H9 (cell line): Measurements from ENCODE around the gene ZRANB3. TPM values are rescaled to one million over a fixed set of nuclear protein-coding genes. Genes with fewer than 3 reads are reported as not detected.

Experiments used
- DNase-seq: peaks from one replicate; pipeline ENCODE4 v3.0.0-alpha.2; 2017
- H2AFZ ChIP-seq: one replicate; pipeline ENCODE4 v1.6.1; 2013; ENCODE audit warnings: mild to moderate bottlenecking, low read length, control low read depth, moderate library complexity
- H2AK5ac ChIP-seq: 2 replicates; pipeline ENCODE4 v1.6.1; 2013; ENCODE audit warnings: low read length, control low read depth, mixed read lengths; ENCODE audit not compliant: insufficient read length
- H2BK120ac ChIP-seq: one replicate; pipeline ENCODE4 v1.6.1; 2013; ENCODE audit warnings: low read depth, mild to moderate bottlenecking, low read length, control low read depth, inconsistent platforms; ENCODE audit not compliant: poor library complexity, severe bottlenecking
- H2BK12ac ChIP-seq: 2 replicates; pipeline ENCODE4 v1.6.1; 2013; ENCODE audit warnings: low read length, control low read depth, mixed read lengths, low read depth; ENCODE audit not compliant: insufficient read length
- H2BK15ac ChIP-seq: 2 replicates; pipeline ENCODE4 v1.6.1; 2013; ENCODE audit warnings: low read depth, low read length, control low read depth
- H2BK20ac ChIP-seq: one replicate; pipeline ENCODE4 v1.6.1; 2013; ENCODE audit warnings: low read depth, mild to moderate bottlenecking, low read length, control low read depth, inconsistent platforms; ENCODE audit not compliant: poor library complexity, severe bottlenecking
- H2BK5ac ChIP-seq: 2 replicates; pipeline ENCODE4 v1.6.1; 2013; ENCODE audit warnings: low read length, control low read depth, mixed read lengths; ENCODE audit not compliant: insufficient read length
- H3K14ac ChIP-seq: 2 replicates; pipeline ENCODE4 v1.6.1; 2013; ENCODE audit warnings: low read length, control low read depth; ENCODE audit not compliant: insufficient read depth
- H3K18ac ChIP-seq: 2 replicates; pipeline ENCODE4 v1.6.1; 2013; ENCODE audit warnings: low read depth, mild to moderate bottlenecking, mixed read lengths, low read length, control low read depth; ENCODE audit not compliant: insufficient read length
- H3K23ac ChIP-seq: 2 replicates; pipeline ENCODE4 v1.6.1; 2013; ENCODE audit warnings: low read length, control low read depth, mixed read lengths, low read depth; ENCODE audit not compliant: insufficient read length
- H3K23me2 ChIP-seq: 2 replicates; pipeline ENCODE4 v1.6.1; 2013; ENCODE audit warnings: low read depth, mild to moderate bottlenecking, mixed read lengths, low read length, control low read depth; ENCODE audit not compliant: insufficient read length, poor library complexity, severe bottlenecking
- H3K27ac ChIP-seq: 2 replicates; pipeline ENCODE4 v1.5.1; 2013; ENCODE audit warnings: low read length, control low read depth, mixed read lengths, low read depth; ENCODE audit not compliant: insufficient read length
- H3K27me3 ChIP-seq: 2 replicates; pipeline ENCODE4 v1.6.1; 2013; ENCODE audit warnings: low read length, control low read depth, inconsistent platforms; ENCODE audit not compliant: insufficient read depth
- H3K4ac ChIP-seq: 2 replicates; pipeline ENCODE4 v1.6.1; 2013; ENCODE audit warnings: low read depth, mild to moderate bottlenecking, control low read depth, inconsistent platforms, low read length, moderate library complexity
- H3K4me1 ChIP-seq: 2 replicates; pipeline ENCODE4 v1.6.1; 2013; ENCODE audit warnings: low read length, control low read depth, inconsistent platforms; ENCODE audit not compliant: insufficient read depth
- H3K4me2 ChIP-seq: 2 replicates; pipeline ENCODE4 v1.6.1; 2013; ENCODE audit warnings: low read length, control low read depth, mixed read lengths; ENCODE audit not compliant: insufficient read length, insufficient read depth
- H3K56ac ChIP-seq: 2 replicates; pipeline ENCODE4 v1.6.1; 2013; ENCODE audit warnings: low read depth, mild to moderate bottlenecking, mixed read lengths, low read length, control low read depth; ENCODE audit not compliant: insufficient read length
- H3K79me1 ChIP-seq: 2 replicates; pipeline ENCODE4 v1.6.1; 2013; ENCODE audit warnings: low read depth, mild to moderate bottlenecking, moderate library complexity, low read length, control low read depth, inconsistent platforms; ENCODE audit not compliant: insufficient read depth, poor library complexity, severe bottlenecking
- H3K79me2 ChIP-seq: 2 replicates; pipeline ENCODE4 v1.6.1; 2013; ENCODE audit warnings: low read length, control low read depth, inconsistent platforms; ENCODE audit not compliant: insufficient read depth
- H3K9ac ChIP-seq: 2 replicates; pipeline ENCODE4 v1.6.1; 2013; ENCODE audit warnings: low read length, control low read depth, mixed read lengths; ENCODE audit not compliant: insufficient read length; ENCODE audit errors: extremely low read depth
- H3K9me3 ChIP-seq: one replicate; pipeline ENCODE4 v1.6.1; 2013; ENCODE audit warnings: low read depth, low read length, inconsistent platforms; ENCODE audit not compliant: control insufficient read depth
- H3T11ph ChIP-seq: one replicate; pipeline ENCODE4 v1.6.1; 2013; ENCODE audit warnings: mild to moderate bottlenecking, low read length, control low read depth, inconsistent platforms
- H4K20me1 ChIP-seq: one replicate; pipeline ENCODE4 v1.6.1; 2013; ENCODE audit not compliant: control insufficient read depth, insufficient read length, insufficient read depth
- H4K5ac ChIP-seq: 2 replicates; pipeline ENCODE4 v1.6.1; 2013; ENCODE audit warnings: low read depth, mild to moderate bottlenecking, mixed read lengths, low read length, control low read depth; ENCODE audit not compliant: insufficient read length
- H4K8ac ChIP-seq: replicated peaks from 2 replicates; pipeline ENCODE4 v1.6.1; 2013; ENCODE audit warnings: low read length, control low read depth, mixed read lengths, low read depth; ENCODE audit not compliant: insufficient read length
- H4K91ac ChIP-seq: 2 replicates; pipeline ENCODE4 v1.6.1; 2013; ENCODE audit warnings: low read depth, mild to moderate bottlenecking, moderate library complexity, mixed read lengths, low read length, control low read depth; ENCODE audit not compliant: insufficient read length
- H3K27ac Mint-ChIP-seq, 3 experiments: 2 replicates in 2 of 3; 3 replicates in 1 of 3; pipeline ENCODE4 v1.8.0; 2020 to 2021; ENCODE audit warnings: mixed read lengths in 3 of 3, mild to moderate bottlenecking in 1 of 3, moderate library complexity in 1 of 3
- H3K27me3 Mint-ChIP-seq: 2 replicates; pipeline ENCODE4 v1.8.0; 2021; ENCODE audit warnings: low read depth, mild to moderate bottlenecking, moderate library complexity, mixed read lengths
- H3K36me3 Mint-ChIP-seq, 3 experiments: 2 replicates in 2 of 3; 3 replicates in 1 of 3; pipeline ENCODE4 v1.8.0; 2020 to 2021; ENCODE audit warnings: low read depth in 3 of 3, mixed read lengths in 3 of 3; ENCODE audit not compliant: insufficient read depth in 1 of 3
- H3K4me1 Mint-ChIP-seq, 2 experiments: 2 replicates each; pipeline ENCODE4 v1.8.0; 2020; ENCODE audit warnings: mixed read lengths in 2 of 2
- H3K4me3 Mint-ChIP-seq, 2 experiments: 2 replicates in 1 of 2; 3 replicates in 1 of 2; pipeline ENCODE4 v1.8.0; 2020 to 2021; ENCODE audit warnings: mild to moderate bottlenecking in 2 of 2, mixed read lengths in 2 of 2, moderate library complexity in 1 of 2
- H3K9me3 Mint-ChIP-seq, 2 experiments: 2 replicates in 1 of 2; 3 replicates in 1 of 2; pipeline ENCODE4 v1.8.0; 2020; ENCODE audit warnings: mild to moderate bottlenecking in 2 of 2, mixed read lengths in 2 of 2, moderate library complexity in 1 of 2
- CTCF ChIP-seq: fragments of 200-600 bp; sonication (generic); conservative IDR thresholded peaks from 3 replicates; pipeline ENCODE4 v1.8.0; 2021; ENCODE audit warnings: antibody characterized with exemption, mild to moderate bottlenecking
- WGBS: extraction: QIAGEN DNeasy Blood & Tissue Kit; methylation state at CpG from one replicate; pipeline ENCODE4 v1.1.7; 2013; ENCODE audit warnings: missing lambda C conversion rate, low lambda C conversion rate, mixed read lengths; ENCODE audit not compliant: insufficient read length; ENCODE audit errors: extremely low coverage; 5-methylcytosine and 5-hydroxymethylcytosine counted together
- total RNA-seq: library from RNA; stranded (reverse); gene quantifications from 2 replicates; pipeline ENCODE4 v1.2.1, GENCODE V29; 2021

ZRANB3 gene
- total RNA-seq, 1 experiment from 2014 or later = 16.7 TPM

DNA sequence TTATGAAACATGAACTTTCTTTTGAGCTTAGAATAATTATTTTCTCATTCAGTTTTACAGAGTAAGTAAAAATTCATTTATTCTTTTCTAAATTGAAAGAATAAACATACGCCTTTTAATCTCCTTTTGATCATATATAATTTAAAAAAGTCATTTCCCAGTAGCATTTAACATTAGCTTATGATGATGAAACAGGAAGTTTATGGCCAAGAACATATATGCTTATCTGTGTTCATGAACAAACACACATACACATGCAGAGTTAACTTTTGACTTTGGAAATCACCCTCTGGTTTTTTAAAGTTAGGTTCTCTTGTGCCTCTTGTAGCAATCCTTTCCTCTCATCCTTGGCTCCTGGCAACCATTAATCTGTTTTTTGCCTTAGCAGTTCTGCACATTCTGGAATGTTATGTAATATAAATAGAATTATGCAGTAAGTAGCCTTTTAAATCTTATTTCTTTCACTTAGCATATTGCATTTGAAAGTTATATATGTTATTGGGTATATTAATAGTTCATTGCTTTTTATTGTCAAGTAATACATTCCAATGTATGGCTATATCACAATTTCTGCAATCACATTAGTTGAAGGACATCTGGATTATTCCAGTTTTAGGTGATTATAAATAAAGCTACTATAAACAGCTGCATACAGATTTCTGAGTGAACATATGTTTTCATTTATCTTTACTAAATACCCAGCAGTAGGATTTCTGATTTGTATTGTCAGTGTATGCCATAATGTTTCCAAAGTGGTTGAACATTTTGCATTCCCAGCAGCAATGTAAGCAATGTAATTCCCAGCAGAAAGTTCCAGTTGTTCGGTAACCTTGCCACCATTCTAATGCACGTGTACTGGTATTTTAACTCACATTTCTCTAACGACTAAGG, 210.3 kb downstream of the ZRANB3 start:
- H3K27ac ChIP-seq = no peak overlapping the region
- H3K4me3 Mint-ChIP-seq = no peak overlapping the region
- H3K9ac ChIP-seq = no peak overlapping the region
- no peak overlapping the region for H3K18ac ChIP-seq
- H3K23me2 ChIP-seq = no peaks in the 10 kb centered on the region
- H3K27ac Mint-ChIP-seq = no peak overlapping the region
- H2BK15ac ChIP-seq = no peak overlapping the region
- H2AFZ ChIP-seq = no peak overlapping the region
- no peak overlapping the region for H2BK5ac ChIP-seq
- peaks cover 0 to 4% (median 2%) of the 10 kb centered on the region in 3 experiments; a peak in 2 of 7 replicates for H3K36me3 Mint-ChIP-seq
- H3K27me3 ChIP-seq = no peaks in the 10 kb centered on the region
- H3K9me3 Mint-ChIP-seq = peaks cover 4% of the 10 kb centered on the region in 2 experiments; a peak in 3 of 5 replicates
- no peak for TF ChIP-seq CTCF
- WGBS = no CpG with 5 or more reads among the region's 4 CpGs
- H2BK20ac ChIP-seq = no peak overlapping the region
- no peaks in the 10 kb centered on the region for H3K4me1 Mint-ChIP-seq
- no peak overlapping the region for H3K4me2 ChIP-seq
- H4K8ac ChIP-seq = no peak overlapping the region
- no peaks in the 10 kb centered on the region for H3K79me1 ChIP-seq
- no peak overlapping the region for H2AK5ac ChIP-seq
- H4K91ac ChIP-seq = no peak overlapping the region
- no peak overlapping the region for H3K23ac ChIP-seq
- no peak overlapping the region for H3K14ac ChIP-seq
- H3K4me1 ChIP-seq = no peaks in the 10 kb centered on the region
- no peak overlapping the region for H3K56ac ChIP-seq
- H2BK12ac ChIP-seq = no peak overlapping the region
- DNase-seq = no peak
- H4K5ac ChIP-seq = no peak overlapping the region
- no peaks in the 10 kb centered on the region for H3K79me2 ChIP-seq
- no peak overlapping the region for H3K4ac ChIP-seq
- no peaks in the 10 kb centered on the region for H3K27me3 Mint-ChIP-seq
- H3T11ph ChIP-seq = no peak overlapping the region
- H3K9me3 ChIP-seq = no peaks in the 10 kb centered on the region
- H4K20me1 ChIP-seq = no peaks in the 10 kb centered on the region
- H2BK120ac ChIP-seq = no peak overlapping the region
